Activated CD8-positive, alpha-beta memory T cell treated with anti-CD3 and anti-CD28 coated beads for 1 hour (primary cell): ENCODE data around the gene TPM2.

Experiments
- DNase-seq, 2 donors: peaks; one replicate each; pipeline ENCODE4 v3.0.0-alpha.2; 2020; ENCODE audit warnings: low read depth in 1 of 2; ENCODE audit errors: extremely low read depth in 1 of 2

The TPM2 gene

DNA sequence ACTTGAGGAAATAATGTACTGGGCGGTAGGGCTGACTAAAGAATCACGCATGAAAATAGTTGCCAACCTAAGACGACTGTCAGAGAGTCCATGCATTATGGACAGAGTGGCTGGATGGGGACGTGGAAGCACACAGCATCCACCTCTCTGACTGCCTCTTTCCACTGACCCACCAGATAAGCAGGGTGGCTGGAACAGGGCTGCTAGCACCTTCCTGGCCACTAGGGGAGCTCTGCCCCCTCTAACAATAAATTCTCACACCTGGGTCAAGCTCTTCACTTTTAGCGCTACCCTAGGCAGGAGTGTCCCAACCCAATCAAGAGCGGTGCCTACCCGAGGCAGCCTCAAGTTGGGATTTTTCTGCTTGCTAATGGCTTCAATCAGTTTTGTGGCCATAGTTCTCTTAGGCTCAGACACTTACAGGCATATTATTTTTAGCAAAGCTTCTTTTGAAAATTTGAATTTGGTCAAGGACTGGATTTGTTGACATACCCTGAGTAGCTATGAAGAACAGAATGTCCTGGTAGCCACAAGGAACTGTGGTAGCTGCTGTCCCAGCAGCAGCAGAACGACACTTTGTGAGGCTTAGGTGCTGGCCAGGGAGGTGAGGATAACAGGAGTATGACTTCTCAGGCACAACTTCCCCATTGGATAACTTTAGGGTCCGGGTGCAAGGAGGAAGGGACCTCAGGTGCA lies 6.9 kb upstream of the TPM2 start:
- peak; percentile 19 to 27 for DNase-seq

DNA sequence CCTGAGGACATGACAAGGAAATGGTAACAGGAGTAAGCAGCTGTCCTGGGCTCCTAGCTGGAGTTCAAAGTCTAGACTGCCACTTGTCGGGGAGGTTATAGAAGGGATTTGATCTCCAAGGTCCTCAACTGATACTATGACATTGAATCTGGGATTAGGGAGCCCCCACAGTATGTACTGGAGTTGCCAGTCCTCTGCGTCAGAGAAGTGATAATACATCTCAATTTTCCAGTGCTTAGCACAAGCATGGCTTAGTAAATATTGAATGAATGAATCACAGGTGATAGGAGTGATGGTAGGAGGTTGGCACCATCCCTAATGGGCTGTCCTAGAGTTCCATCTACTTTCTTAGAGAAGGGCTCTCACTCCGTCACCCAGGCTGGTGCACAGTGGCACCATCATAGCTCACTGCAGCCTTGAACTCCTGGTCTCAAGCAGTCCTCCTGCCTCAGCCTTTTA lies 6.2 kb upstream of the TPM2 start:
- no peak for DNase-seq

DNA sequence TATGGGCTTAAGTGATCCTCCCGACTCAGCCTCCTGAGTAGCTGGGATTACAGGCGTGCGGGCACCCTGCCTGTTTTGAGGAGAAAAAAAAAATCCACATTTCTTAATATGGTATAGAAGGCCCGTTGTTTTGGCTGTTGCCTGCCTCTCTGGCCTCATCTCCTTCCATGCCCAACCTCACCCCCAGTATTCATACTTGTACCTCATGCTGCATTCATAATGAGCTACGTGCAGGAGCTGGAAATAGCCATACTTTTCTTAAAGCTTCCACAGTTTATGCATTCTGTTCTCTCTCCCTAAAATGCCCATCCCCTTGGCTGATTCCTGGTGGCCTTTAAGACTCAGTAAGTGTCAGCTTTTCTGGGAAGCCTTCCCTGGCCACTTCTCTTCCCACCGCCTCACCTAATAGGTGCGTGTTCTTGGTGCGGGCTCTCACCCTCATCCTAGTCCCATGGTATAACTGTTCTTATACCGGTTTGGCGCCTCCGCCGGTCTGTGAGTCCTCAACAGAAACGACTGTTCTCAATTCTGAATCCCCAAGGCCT lies 2.1 kb upstream of the TPM2 start:
- no peak for DNase-seq

DNA sequence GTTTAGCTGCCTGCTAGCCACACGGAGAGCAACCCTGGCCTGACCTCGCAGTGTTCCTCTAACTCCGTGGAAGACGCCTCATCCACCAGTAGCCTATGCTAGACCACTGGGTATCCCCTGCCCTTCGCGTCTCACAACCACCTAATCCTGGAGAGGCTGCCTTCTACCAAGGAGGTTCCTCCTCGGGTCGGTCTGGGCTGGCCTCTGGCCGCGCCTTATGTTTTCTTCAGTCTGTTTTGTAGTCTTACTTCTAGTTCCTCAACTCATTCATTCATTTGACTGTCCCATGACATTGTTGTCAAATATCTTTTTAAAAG lies 1.6 kb upstream of the TPM2 start:
- no peak for DNase-seq

GRCh38 chr9:35690614-35691333 lies 1.0 kb upstream of the TPM2 start:
- peak in 1 of 2 donors; percentile 17 for DNase-seq

GRCh38 chr9:35690294-35690613 lies 529 bp upstream of the TPM2 start:
- no peak for DNase-seq

DNA sequence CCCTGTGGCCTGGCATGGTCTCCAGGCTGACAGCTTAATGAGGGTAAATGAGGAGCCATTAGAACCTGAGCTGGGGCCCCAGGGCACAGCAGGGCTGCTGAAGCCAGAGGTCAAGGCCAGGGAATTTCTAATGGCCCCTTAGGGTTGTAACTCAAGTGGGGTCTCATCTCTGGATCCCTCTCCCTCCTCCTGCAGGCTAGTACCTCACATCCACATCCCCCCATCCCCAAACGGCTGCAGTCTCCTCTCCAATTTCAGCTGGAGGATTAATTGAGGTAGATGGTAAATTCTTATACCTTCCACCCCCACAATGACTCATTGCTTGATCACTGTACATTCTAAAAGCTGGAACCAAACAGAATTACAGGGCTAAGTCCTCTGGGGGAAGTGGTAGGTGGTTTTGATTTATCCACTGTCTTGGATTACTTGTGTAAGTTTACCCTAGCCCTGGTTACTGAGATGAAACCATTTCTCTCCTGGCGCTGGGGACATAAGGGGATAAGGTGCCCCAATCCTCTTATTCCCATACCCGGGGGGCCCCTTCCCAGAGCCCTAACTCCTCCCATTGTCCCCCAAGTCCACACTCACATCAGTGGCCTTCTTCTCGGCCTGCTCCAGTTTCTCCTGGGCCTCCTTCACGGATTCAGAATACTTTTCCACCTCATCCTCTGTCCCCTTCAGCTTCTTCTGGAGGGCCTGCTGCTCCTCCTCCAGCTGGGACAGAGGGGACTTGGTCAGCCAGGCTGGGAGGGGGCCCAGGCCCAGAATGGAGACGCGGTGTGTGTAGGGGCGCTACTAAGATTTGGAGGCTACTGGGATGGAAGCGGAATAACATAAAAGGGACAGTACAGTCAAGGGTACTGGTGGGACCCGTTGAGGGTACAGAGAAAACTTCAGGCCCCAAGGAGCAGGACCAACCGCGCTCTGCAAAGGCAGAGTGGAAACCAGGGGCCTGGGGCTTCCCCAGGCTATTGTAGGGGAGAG lies 875 bp downstream of the TPM2 start:
- DNase-seq = no peak

- DNase-seq = no peak
These were observed 1.7 kb downstream of the TPM2 start for GRCh38 chr9:35687972-35688557.

DNA sequence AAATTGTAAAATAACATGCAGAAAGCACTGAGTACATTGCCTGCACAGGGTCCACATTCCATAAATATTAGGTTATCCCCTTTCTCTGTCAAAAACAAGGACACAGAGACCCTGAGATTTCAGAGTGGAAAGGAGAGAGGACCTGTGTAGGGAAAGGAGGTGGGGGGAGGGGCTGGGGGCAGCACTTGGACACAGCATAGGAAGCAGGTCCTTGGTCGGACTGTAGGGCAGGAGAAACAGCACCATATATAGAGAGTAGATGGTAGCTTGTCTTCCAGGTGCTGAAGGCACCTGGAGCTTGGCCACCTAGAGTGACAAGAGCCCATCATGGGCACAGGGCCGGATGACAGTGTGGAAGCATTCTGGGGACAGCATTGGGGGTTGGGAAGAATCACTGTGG lies 2.4 kb downstream of the TPM2 start:
- DNase-seq = no peak

DNA sequence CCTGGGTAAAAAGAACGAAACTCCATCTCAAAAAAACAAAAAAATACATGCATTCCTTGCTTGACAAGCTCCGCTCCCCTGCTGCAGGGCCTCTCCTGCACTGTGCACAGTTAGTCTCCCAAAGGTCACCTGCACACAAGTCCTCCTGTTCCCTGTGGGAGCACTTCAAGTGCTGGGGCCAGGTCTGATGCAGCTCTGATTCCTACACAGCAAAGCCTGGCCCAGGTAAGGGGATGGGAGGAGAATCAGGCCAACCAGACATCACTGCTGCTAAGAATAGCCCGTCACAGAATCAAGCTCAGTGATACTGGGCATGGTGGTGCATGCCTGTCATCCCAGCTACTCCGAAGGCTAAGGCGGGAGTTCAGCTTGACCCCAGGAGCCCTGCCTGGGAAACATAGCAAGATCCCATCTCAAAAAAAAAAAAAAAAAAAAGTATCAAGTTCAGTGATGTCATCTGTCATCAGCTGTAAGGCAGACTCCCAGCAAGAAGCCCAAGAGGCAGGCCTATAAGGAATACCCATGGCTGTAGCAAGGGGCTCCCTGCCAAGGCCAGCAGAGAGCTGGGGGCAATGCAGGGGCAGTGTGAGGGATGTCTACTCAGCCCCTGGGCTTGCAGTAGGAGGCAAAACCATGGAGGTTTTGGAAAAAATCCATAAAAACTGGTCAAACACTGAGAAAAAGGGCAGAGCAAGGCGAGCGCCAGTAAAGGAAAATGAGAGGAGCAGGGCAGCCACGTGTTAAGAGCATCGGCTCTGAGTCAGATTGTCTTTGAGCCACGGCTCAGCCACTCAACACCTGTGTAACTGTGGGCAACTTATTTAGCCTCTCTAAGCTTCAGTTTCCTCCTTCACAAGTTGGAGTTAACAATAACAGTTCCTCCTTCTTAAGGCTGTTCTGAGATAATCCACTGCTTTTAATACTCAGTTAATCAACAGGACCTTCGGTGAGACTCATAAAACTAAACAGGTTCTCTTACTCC lies 3.2 kb downstream of the TPM2 start:
- no peak for DNase-seq

GRCh38 chr9:35685506-35685905 lies 4.2 kb downstream of the TPM2 start:
- DNase-seq = no peak

DNA sequence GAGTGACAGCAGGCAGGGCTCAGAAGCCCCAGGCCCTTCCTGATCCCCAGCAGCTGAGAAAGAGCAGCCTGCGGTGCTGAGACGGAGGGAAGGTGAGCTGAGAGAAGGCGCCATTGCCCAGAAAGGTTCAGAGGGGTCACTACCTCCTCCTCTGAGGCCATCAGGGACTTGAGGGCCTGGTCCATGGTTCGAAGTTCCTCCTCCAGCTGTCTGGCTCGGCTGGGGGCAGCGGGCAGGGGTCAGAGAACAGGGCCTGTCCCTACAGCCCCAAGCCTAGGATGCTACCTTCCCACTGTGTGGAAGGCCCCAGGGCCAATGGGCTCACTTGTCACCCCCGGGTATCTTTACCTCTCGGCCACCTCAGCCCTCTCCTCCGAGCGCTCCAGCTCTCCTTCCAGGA lies 4.8 kb downstream of the TPM2 start:
- DNase-seq = no peak

DNA sequence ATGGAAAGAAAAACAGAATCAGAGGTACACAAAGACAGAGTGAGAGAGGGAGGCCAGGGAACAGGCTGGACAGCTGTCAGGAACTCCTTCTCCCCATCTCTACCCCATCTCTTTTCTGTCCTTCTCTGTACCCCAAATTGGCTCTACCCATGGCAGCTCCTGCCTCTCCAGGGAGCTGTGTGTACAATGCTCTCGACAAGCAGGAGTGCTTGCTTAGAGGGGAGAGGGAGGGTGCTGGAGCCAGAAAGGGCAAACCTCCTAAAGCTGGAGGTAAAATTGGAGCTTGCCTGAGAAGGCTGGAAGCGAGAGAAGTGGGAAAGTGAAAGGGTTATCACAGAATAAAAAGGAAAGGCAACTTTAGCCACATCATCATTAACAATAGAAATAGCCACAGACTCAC lies 6.4 kb downstream of the TPM2 start:
- no peak for DNase-seq

DNA sequence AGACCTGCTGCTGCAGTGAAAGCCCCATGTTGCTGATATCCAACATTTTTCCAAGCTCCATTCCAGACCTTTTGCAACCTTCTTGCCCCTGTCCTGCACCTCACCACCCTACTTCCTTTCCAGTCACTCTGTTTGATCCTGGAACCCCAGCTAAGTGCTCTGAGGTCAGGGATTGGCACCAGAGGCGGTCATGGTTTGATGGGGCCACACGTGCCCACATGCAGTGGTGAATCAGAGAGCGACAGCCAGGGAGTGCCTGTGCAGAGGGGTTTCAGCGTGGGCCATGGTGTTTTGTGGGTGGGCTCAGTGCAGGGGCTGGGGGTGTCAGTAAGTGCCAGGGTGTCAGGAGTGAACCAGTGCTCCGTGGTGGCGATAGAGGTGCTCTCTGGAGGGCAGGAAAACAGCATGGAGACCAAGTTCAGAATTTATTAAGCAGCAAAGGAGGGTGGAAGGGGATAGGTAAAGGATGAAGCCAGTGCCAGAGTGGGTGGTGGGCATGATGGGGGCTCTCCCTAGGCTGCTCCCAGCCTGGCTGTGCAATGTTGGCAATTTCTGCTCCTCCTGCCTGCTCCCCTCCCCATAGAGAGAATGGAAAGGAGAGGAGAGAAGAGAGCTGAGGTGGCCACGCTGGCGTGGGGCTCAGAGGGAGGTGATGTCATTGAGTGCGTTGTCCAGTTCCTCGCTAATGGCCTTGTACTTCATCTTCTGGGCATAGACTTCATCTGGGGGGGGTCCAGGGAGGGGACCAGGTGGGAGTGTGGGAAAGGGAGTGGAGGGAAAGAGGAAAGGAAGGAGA lies 7.0 kb downstream of the TPM2 start:
- no peak for DNase-seq

- DNase-seq = no peak
These were observed 7.7 kb downstream of the TPM2 start for GRCh38 chr9:35682051-35682450.

DNA sequence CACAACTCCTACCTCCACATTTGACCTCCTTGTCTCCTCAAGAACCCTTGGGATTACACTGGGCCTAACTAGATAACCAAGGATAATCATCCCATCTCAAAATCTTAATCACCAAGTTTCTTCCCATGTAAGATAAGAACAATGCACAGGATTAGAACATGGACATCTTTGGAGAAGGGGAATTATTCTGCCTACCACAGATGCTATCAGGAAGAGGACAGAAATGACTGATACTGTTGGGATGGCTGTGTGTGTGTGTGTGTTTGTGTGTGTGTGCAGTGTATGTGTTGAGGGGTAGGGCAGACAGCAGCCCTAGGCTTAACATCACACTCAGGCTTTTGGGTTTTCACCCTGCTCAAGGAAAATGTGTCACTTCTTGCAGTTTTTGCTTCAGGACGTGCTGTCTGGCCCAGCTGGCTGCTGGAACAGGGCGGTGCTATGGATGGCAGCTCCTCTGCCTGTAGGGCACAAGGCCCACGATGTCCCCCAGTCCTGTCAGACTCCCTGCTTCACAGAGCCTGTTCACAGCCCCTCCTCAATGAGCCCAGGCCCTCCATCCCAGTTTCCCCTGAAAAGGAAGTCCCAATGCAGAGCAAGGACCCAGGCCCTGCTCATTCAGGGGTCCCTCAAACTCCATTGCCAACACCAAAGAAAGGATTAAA lies 8.3 kb downstream of the TPM2 start:
- DNase-seq = no peak

DNA sequence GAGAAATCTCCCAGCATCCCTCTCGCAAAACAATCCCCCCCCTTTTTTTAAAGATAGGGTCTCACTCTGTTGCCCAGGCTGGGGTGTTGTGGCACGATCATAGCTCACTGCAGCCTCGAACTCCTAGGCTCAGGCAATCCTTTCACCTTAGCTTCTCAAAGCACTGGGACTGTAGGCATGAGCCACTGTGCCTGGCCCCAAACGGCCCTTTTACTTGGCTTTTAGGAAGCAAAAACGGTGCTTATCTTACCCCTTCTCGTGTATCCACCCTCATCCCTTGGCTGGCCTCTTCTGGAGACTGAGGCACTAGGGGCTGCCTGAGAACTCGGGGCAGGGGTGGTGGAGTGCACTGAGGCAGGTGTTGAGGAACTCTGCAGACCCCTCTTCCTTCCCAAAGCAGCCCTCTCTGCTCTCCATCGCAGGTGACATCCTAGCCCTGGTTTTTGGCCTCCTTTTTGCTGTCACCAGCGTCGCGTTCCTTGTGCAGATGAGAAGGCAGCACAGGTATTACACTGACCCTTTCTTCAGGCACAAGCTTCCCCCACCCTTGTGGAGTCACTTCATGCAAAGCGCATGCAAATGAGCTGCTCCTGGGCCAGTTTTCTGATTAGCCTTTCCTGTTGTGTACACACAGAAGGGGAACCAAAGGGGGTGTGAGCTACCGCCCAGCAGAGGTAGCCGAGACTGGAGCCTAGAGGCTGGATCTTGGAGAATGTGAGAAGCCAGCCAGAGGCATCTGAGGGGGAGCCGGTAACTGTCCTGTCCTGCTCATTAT lies 9.2 kb downstream of the TPM2 start:
- no peak for DNase-seq
